ENCODE results near the gene CYP4F2.

DNA sequence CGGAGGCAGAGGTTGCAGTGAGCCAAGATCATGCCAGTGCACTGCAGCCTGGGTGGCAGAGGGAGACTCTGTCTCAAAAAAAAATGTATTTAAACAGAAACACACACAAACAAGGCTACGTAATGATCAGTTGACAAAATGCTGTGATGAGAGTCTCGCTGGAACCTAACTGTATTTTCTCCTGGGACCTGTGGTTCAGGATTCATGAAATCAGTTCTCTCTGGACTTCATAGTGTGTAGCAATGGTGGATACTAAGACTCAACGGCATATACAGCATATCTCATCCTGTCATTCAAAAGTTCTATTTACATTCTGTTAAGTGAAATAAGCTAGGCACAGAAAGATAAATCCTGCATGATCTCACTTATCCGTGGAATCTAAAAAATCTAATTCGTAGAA, 37.4 kb downstream of the CYP4F2 start:
- TF ChIP-seq NR2C2 (IDR thresholded peaks at IDR 0.05; ENCODE audit: borderline replicate concordance, control insufficient read depth, insufficient read length, low read depth): no peak
- no peak for TF ChIP-seq ZNF592 (IDR thresholded peaks at IDR 0.05)
- TF ChIP-seq, protein P1, sequence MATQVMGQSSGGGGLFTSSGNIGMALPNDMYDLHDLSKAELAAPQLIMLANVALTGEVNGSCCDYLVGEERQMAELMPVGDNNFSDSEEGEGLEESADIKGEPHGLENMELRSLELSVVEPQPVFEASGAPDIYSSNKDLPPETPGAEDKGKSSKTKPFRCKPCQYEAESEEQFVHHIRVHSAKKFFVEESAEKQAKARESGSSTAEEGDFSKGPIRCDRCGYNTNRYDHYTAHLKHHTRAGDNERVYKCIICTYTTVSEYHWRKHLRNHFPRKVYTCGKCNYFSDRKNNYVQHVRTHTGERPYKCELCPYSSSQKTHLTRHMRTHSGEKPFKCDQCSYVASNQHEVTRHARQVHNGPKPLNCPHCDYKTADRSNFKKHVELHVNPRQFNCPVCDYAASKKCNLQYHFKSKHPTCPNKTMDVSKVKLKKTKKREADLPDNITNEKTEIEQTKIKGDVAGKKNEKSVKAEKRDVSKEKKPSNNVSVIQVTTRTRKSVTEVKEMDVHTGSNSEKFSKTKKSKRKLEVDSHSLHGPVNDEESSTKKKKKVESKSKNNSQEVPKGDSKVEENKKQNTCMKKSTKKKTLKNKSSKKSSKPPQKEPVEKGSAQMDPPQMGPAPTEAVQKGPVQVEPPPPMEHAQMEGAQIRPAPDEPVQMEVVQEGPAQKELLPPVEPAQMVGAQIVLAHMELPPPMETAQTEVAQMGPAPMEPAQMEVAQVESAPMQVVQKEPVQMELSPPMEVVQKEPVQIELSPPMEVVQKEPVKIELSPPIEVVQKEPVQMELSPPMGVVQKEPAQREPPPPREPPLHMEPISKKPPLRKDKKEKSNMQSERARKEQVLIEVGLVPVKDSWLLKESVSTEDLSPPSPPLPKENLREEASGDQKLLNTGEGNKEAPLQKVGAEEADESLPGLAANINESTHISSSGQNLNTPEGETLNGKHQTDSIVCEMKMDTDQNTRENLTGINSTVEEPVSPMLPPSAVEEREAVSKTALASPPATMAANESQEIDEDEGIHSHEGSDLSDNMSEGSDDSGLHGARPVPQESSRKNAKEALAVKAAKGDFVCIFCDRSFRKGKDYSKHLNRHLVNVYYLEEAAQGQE (IDR thresholded peaks at IDR 0.05; ENCODE audit: low read depth, low read length): no peak
- TF ChIP-seq CTCF (IDR thresholded peaks at IDR 0.05 in 2 of 3, conservative IDR thresholded peaks at IDR 0.05 in 1 of 3; ENCODE audit: control insufficient read depth in 2 of 3, extremely low read depth in 1 of 3, insufficient read depth in 1 of 3, low read depth in 3 of 3, low read length in 3 of 3): no peak
- no peak for TF ChIP-seq ESRRA (IDR thresholded peaks at IDR 0.05; ENCODE audit: low read length)
- TF ChIP-seq EP300 (IDR thresholded peaks at IDR 0.05; ENCODE audit: borderline replicate concordance in 1 of 2, control insufficient read depth in 1 of 2, low read depth in 2 of 2, low read length in 2 of 2): no peak
- TF ChIP-seq HDAC6 (IDR thresholded peaks at IDR 0.05; ENCODE audit: unreplicated experiment): no peak
- TF ChIP-seq SUZ12 (IDR thresholded peaks at IDR 0.05; ENCODE audit: unreplicated experiment): no peak
- TF ChIP-seq, protein P2, sequence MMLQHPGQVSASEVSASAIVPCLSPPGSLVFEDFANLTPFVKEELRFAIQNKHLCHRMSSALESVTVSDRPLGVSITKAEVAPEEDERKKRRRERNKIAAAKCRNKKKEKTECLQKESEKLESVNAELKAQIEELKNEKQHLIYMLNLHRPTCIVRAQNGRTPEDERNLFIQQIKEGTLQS (IDR thresholded peaks at IDR 0.05; ENCODE audit: borderline replicate concordance, extremely low read depth, low read depth, low read length): no peak
- TF ChIP-seq EZH2 (IDR thresholded peaks at IDR 0.05; ENCODE audit: borderline replicate concordance, control insufficient read depth, low read depth, low read length): no peak
- TF ChIP-seq POLR2A (IDR thresholded peaks at IDR 0.05; ENCODE audit: low read depth, low read length): no peak
- no peak for TF ChIP-seq TAF1 (IDR thresholded peaks at IDR 0.05; ENCODE audit: borderline replicate concordance, low read depth, low read length)
- TF ChIP-seq POLR2AphosphoS5 (IDR thresholded peaks at IDR 0.05; ENCODE audit: low read length): no peak
- TF ChIP-seq CBX5 (IDR thresholded peaks at IDR 0.05; ENCODE audit: low read depth): no peak

Data from GM12878 (cell line).